DND-41 (cell line): ENCODE data around the gene CCDC88A.

Source experiments
- ATAC-seq: fragments of 200-7000 bp; cut with Tn5 transposase; 3 replicates; pipeline ENCODE4 v1.9.1; 2021; ENCODE audit warnings: low read depth; ENCODE audit not compliant: insufficient read depth
- DNase-seq: peaks from one replicate; pipeline ENCODE4 v3.0.0-alpha.2; 2020
- H2AFZ ChIP-seq: 2 replicates; pipeline ENCODE4 v1.6.0; 2012; ENCODE audit warnings: low read depth, low read length
- H3K27ac ChIP-seq: 2 replicates; pipeline ENCODE4 v1.5.1; 2012; ENCODE audit warnings: low read length, inconsistent platforms
- H3K27me3 ChIP-seq: fragments of 200-600 bp; sonication (generic); 2 replicates; pipeline ENCODE4 v1.6.0; 2012; ENCODE audit warnings: low read length, mild to moderate bottlenecking, inconsistent platforms; ENCODE audit not compliant: insufficient read depth, poor library complexity
- H3K36me3 ChIP-seq: 2 replicates; pipeline ENCODE4 v1.5.1; 2012; ENCODE audit warnings: low read length, inconsistent platforms; ENCODE audit not compliant: insufficient read depth
- H3K4me1 ChIP-seq: 2 replicates; pipeline ENCODE4 v1.5.1; 2012; ENCODE audit warnings: mild to moderate bottlenecking, low read length; ENCODE audit not compliant: insufficient read depth
- H3K4me2 ChIP-seq: 2 replicates; pipeline ENCODE4 v1.6.0; 2012; ENCODE audit warnings: mild to moderate bottlenecking, moderate library complexity, low read length, inconsistent platforms; ENCODE audit not compliant: insufficient read depth
- H3K4me3 ChIP-seq, 2 experiments: fragments of 200-600 bp in 1 of 2; shearing (Covaris generic) in 1 of 2; 2 replicates each; pipeline ENCODE4 v1.5.1; 2012 to 2016; ENCODE audit warnings: inconsistent platforms in 2 of 2, low read length in 2 of 2, mild to moderate bottlenecking in 2 of 2, low read depth in 1 of 2, moderate library complexity in 1 of 2
- H3K79me2 ChIP-seq: 2 replicates; pipeline ENCODE4 v1.6.0; 2012; ENCODE audit warnings: low read length, inconsistent platforms; ENCODE audit not compliant: insufficient read depth
- H3K9ac ChIP-seq: 2 replicates; pipeline ENCODE4 v1.6.0; 2012; ENCODE audit warnings: low read depth, mild to moderate bottlenecking, inconsistent platforms, low read length, moderate library complexity
- H3K9me3 ChIP-seq: 2 replicates; pipeline ENCODE4 v1.5.1; 2012; ENCODE audit warnings: low read length, moderate library complexity, mild to moderate bottlenecking, inconsistent platforms; ENCODE audit not compliant: insufficient read depth, severe bottlenecking
- H4K20me1 ChIP-seq: 2 replicates; pipeline ENCODE4 v1.6.0; 2012; ENCODE audit warnings: low read length; ENCODE audit not compliant: insufficient read depth
- CTCF ChIP-seq: IDR thresholded peaks from 2 replicates; pipeline ENCODE4 v1.5.1; 2012; ENCODE audit warnings: borderline replicate concordance, low read length, moderate library complexity, mild to moderate bottlenecking; ENCODE audit not compliant: poor library complexity, severe bottlenecking; ENCODE audit errors: extremely low read depth
- EZH2 ChIP-seq: IDR thresholded peaks from 3 replicates; pipeline ENCODE4 v1.6.1; 2012; ENCODE audit warnings: borderline replicate concordance, low read depth, mild to moderate bottlenecking, moderate library complexity, low read length, inconsistent platforms; ENCODE audit not compliant: severe bottlenecking

The CCDC88A gene

GRCh38 chr2:55419679-55420438 lies at the start of gene CCDC88A:
Gene CCDC88A (minus strand): TSS chr2:55419856. CDS start chr2:55419079, 777 bp downstream.
- peaks cover 38% of the 10 kb centered on the region for H3K4me1 ChIP-seq
- no peaks in the 10 kb centered on the region for H3K27me3 ChIP-seq
- peaks cover 12% of the 10 kb centered on the region; the same call in 1 of the 2 replicates for H3K36me3 ChIP-seq
- H3K4me2 ChIP-seq = peak within 1 kb of the TSS; percentile 79
- peaks cover 47% of the 10 kb centered on the region for H3K79me2 ChIP-seq
- H2AFZ ChIP-seq = peak within 1 kb of the TSS; percentile 90
- no peaks in the 10 kb centered on the region for H4K20me1 ChIP-seq
- peak within 1 kb of the TSS; percentile 98 for H3K27ac ChIP-seq
- no peaks in the 10 kb centered on the region for H3K9me3 ChIP-seq
- H3K9ac ChIP-seq = peak within 1 kb of the TSS; percentile 86
- peak within 1 kb of the TSS; percentile 60 to 76 for H3K4me3 ChIP-seq
- no peak for TF ChIP-seq EZH2
- peak; percentile 12 for TF ChIP-seq CTCF
- peak; percentile 99 for DNase-seq
- ATAC-seq = peak; percentile 83

GRCh38 chr2:55461679-55462078 lies 42.0 kb upstream of the CCDC88A start:
- Histone ChIP-seq H3K4me2 (no peak overlapping the region), H3K36me3 (no peaks in the 10 kb centered on the region), H3K4me1 (no peaks in the 10 kb centered on the region), H4K20me1 (no peaks in the 10 kb centered on the region), H3K4me3 (no peak overlapping the region), H3K9ac (no peak overlapping the region), H3K27me3 (no peaks in the 10 kb centered on the region), H3K79me2 (no peaks in the 10 kb centered on the region), H3K9me3 (peaks cover 2% of the 10 kb centered on the region), H3K27ac (no peak overlapping the region), H2AFZ (no peak overlapping the region)
- no peak for TF ChIP-seq EZH2
- TF ChIP-seq CTCF = no peak
- DNase-seq = no peak
- ATAC-seq = no peak

- Histone ChIP-seq H3K4me3 (no peak overlapping the region), H2AFZ (no peak overlapping the region), H4K20me1 (no peaks in the 10 kb centered on the region), H3K27ac (no peak overlapping the region), H3K79me2 (no peaks in the 10 kb centered on the region), H3K27me3 (no peaks in the 10 kb centered on the region), H3K4me1 (no peaks in the 10 kb centered on the region), H3K9me3 (peaks cover 2% of the 10 kb centered on the region), H3K9ac (no peak overlapping the region), H3K36me3 (no peaks in the 10 kb centered on the region), H3K4me2 (no peak overlapping the region)
- TF ChIP-seq EZH2 = no peak
- TF ChIP-seq CTCF = no peak
- ATAC-seq (no peak), DNase-seq (no peak)
Observed at GRCh38 chr2:55460562-55460961, 40.9 kb upstream of the CCDC88A start.
